ENCODE data around the gene TSC22D3. TPM values are rescaled to one million over a fixed set of nuclear protein-coding genes. Genes with fewer than 3 reads are reported as not detected.
A peak's percentile ranks its signal among the peaks of the same experiment; 100 is the strongest.

The TSC22D3 gene
- total RNA-seq, 1 donor: 16.0 TPM

DNA sequence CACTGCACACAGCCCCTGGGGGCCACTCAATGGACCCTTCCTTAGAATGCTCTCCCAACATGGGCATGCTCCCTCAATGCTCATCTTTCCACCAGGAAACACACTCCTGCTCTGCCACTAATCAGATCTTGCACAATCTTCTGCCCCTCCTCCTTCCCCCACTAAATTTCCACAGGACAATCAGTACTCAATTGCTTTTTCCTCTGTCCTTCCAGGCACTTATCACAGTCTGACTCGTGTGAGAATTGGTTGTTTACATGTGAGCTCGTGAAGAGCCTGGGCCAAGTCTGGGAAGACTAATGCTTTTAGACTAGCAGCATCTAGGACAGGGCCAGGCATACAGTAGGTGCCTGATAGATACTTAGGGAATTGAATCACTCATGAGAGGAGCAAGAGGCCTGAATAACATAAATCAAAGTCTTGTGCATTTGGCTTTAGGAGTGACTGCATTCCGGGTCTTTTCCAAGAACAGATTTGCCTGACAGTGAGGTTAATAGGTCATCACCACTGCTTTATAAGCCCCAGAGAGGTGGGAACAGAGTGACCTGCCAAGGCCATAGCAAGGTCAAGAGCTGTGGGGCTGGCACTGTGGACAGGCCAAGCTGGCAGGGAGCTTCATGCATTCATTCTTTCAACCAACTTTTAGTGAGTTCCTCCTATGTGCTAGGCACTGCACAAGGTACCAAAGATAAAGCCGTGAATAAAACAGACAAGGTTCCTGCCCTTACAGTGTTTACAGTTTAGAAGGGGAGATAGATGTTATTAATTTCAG lies 92.3 kb downstream of the TSC22D3 start:
- DNase-seq (ENCODE audit: low read depth): peak; percentile 91
- no peak overlapping the region for H3K4me3 ChIP-seq (ENCODE audit: low read depth, low read length)
- TF ChIP-seq, protein P1, sequence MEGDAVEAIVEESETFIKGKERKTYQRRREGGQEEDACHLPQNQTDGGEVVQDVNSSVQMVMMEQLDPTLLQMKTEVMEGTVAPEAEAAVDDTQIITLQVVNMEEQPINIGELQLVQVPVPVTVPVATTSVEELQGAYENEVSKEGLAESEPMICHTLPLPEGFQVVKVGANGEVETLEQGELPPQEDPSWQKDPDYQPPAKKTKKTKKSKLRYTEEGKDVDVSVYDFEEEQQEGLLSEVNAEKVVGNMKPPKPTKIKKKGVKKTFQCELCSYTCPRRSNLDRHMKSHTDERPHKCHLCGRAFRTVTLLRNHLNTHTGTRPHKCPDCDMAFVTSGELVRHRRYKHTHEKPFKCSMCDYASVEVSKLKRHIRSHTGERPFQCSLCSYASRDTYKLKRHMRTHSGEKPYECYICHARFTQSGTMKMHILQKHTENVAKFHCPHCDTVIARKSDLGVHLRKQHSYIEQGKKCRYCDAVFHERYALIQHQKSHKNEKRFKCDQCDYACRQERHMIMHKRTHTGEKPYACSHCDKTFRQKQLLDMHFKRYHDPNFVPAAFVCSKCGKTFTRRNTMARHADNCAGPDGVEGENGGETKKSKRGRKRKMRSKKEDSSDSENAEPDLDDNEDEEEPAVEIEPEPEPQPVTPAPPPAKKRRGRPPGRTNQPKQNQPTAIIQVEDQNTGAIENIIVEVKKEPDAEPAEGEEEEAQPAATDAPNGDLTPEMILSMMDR (IDR thresholded peaks at IDR 0.05; ENCODE audit: insufficient read depth, low read depth, low read length): no peak

DNA sequence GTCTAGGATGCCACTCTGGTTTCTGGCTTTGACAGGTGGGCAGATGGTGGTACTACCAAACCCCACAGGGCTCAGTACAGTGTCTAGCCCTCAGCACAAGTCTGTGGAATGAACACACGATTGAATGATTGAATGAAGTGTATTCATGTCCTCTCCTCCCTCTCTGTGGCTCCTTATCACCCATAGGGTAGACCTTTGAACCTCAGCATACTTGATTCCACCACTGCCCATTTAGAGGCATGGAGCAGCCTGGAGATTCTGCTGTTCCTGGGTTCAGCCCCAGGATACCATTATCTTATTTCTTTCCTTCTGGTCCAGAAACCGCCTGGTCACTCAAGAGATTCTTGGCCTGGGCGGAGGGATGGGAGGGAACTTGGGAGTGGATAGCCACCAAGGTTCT lies 93.3 kb downstream of the TSC22D3 start:
- no peak for DNase-seq (ENCODE audit: low read depth)
- H3K4me3 ChIP-seq (ENCODE audit: low read depth, low read length): no peak overlapping the region
- TF ChIP-seq, protein P1 (IDR thresholded peaks at IDR 0.05; ENCODE audit: insufficient read depth, low read depth, low read length): no peak

DNA sequence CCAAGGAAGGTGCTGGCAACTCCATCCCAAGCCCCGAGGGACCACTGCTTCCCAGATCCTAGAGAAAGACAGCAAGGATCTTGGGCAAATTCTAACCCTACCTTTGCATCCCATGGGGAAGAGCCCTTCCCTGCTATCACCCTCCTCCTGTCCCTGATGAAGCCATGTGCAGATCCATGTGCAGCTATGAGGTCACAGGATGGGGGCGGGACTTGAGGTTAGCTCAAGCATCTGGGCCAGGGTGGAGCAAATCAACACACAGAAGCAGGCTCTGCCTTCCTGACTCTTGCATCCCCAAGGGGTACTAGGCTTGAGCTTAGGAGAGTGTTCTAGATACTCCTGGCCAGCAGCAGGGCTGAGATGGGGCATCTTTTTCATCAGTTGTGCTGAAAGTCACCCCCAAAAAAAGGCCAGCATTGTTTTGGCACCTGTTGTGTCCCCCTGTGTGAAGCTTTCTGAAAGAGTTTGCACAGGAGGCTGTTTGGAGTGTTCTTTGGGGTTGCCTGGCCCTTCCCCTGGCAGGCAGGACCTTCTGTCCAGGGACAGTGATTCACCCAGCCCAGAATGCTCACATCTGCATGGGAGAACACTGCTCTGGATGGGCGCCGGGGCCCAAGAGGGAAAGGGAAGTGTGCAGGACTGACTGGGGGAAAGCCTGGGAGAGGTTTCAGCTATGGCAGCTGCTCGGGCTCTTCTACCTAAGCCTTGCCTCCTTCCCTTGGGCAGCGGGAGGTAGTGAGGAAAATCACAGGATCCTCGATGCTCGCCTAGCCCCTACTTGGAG lies 96.4 kb downstream of the TSC22D3 start:
- TF ChIP-seq, protein P1 (IDR thresholded peaks at IDR 0.05; ENCODE audit: insufficient read depth, low read depth, low read length): no peak
- DNase-seq (ENCODE audit: low read depth): peak; percentile 91
- no peak overlapping the region for H3K4me3 ChIP-seq (ENCODE audit: low read depth, low read length)

DNA sequence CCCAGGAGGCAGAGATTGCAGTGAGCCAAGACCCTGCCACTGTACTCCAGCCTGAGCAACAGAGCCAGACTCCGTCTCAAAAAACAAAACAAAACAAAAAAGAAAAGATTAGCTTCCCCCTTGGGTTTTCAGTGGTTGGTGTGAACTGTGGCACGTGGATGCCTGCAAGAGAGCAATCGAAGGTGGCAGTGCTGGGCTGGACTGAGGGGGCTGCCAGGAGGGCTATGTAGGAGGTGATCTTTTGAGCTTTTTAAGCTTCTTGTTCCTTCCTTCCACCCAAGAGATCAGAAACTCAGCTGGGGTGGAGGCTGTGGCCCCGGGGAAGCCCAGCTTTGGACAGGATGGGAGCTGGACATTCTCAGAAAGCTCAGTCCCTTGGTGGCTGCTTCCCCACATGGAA lies 97.7 kb downstream of the TSC22D3 start:
- H3K4me3 ChIP-seq (ENCODE audit: low read depth, low read length): no peak overlapping the region
- TF ChIP-seq, protein P1 (IDR thresholded peaks at IDR 0.05; ENCODE audit: insufficient read depth, low read depth, low read length): no peak
- no peak for DNase-seq (ENCODE audit: low read depth)

DNA sequence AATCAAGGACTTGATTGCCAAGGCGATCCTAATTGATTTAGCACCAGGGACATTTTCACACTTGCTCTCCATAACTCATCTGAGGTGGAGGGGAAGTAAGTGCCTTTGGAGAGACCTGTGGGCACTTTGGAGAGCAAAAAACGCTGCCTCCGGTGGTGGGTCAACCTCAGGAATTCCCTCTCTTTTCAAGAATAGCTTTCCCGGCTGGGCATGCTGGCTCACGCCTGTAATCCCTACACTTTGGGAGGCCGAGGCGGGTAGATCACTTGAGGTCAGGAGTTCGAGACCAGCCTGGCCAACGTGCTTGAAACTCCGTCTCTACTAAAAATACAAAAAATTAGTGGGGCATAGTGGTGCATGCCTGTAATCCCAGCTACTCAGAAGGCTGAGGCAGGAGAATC lies 98.1 kb downstream of the TSC22D3 start:
- peak; percentile 58 for DNase-seq (ENCODE audit: low read depth)
- TF ChIP-seq, protein P1 (IDR thresholded peaks at IDR 0.05; ENCODE audit: insufficient read depth, low read depth, low read length): no peak

DNA sequence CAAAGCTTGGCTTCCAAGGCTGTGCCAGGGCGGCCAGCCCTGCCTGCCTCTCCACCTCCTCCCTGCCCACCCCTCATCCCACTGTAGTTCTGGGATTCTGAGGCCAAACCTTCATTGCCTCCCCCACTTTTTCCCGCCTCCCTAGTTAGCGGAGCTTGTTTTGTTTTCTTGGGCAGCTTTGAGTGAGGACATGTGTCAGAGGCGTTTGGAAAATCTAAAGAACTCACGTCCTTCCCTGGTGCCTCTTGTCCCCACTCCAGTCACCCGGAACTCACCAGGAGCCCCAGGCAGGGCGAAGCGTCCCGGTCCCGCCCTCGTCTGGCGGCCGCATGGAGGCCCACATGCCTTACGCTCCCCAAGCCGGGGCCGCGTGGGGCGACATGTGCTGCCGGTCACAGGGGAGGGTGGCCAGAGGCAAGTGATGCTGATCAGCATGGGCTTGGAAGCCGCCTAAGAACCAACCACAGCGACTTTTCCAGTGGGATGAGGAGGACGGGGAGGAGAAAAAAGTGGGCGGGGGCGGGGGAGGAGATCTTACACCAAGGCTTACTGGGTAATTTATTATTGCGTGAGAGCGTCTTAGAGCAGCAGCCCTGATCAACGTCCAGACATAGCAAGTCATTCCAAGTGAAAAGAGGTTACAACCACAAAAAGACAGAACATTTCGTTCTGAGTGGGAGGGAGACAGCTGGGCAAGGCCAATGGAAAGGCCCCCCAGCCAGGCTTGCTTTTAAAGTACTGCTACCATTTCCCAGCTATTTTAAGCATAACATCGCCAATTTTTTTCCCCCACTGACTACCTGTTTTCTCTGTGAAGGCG lies 98.8 kb downstream of the TSC22D3 start:
- peak; percentile 98 for DNase-seq (ENCODE audit: low read depth)
- TF ChIP-seq, protein P1 (IDR thresholded peaks at IDR 0.05; ENCODE audit: insufficient read depth, low read depth, low read length): no peak
- H3K4me3 ChIP-seq (ENCODE audit: low read depth, low read length): peak overlapping the region; percentile 83

More for the DNA sequence above, 98.1 kb downstream of the TSC22D3 start:
- H3K4me3 ChIP-seq (ENCODE audit: low read depth, low read length): no peak overlapping the region

Measured in fibroblast of villous mesenchyme (primary cell).